ENCODE results near the gene PAIP2B.
"Not testable (repeated sequence)": the region's sequence is repeated elsewhere in the genome, so short reads cannot be mapped to it uniquely, and the experiment has no call there.

PAIP2B gene

DNA sequence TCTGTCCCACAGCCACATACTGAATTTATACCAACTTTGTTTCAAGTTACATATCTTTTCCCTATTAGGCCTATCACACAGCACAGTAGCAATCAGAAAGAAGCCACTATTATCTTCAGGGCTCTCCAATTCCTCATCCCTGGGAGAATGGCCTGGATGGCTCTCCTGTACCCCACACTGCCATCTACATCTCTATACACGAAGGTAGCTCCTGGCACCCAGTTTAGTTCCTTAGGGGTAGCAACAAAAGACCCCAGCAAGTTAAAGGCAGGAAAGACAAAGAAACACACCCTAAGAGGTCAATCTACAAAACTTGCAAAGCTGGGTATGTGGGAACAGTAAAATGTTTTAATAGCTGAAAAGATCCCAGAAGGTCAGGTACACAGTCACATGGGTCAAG lies 39.9 kb downstream of the PAIP2B start:
- H3K27me3 ChIP-seq (replicated peaks; ENCODE audit: insufficient read depth, low read length): no peaks in the 10 kb centered on the region
- H3K4me2 ChIP-seq (ENCODE audit: low read depth, low read length): no peak overlapping the region
- H3K4me3 ChIP-seq (ENCODE audit: low read length): no peak overlapping the region
- no peaks in the 10 kb centered on the region for H3K36me3 ChIP-seq (replicated peaks; ENCODE audit: insufficient read depth, low read length)
- H4K20me1 ChIP-seq (ENCODE audit: insufficient read depth, low read length): no peaks in the 10 kb centered on the region
- no peak overlapping the region for H3K9ac ChIP-seq (ENCODE audit: low read length)
- no peak for DNase-seq
- no peaks in the 10 kb centered on the region for H3K79me2 ChIP-seq (ENCODE audit: low read length)
- H3F3A ChIP-seq (ENCODE audit: insufficient read depth, low read length): no peaks in the 10 kb centered on the region
- H3K27ac ChIP-seq (ENCODE audit: low read length): no peak overlapping the region
- no peaks in the 10 kb centered on the region for H3K4me1 ChIP-seq (ENCODE audit: low read length)
- TF ChIP-seq, protein P1, sequence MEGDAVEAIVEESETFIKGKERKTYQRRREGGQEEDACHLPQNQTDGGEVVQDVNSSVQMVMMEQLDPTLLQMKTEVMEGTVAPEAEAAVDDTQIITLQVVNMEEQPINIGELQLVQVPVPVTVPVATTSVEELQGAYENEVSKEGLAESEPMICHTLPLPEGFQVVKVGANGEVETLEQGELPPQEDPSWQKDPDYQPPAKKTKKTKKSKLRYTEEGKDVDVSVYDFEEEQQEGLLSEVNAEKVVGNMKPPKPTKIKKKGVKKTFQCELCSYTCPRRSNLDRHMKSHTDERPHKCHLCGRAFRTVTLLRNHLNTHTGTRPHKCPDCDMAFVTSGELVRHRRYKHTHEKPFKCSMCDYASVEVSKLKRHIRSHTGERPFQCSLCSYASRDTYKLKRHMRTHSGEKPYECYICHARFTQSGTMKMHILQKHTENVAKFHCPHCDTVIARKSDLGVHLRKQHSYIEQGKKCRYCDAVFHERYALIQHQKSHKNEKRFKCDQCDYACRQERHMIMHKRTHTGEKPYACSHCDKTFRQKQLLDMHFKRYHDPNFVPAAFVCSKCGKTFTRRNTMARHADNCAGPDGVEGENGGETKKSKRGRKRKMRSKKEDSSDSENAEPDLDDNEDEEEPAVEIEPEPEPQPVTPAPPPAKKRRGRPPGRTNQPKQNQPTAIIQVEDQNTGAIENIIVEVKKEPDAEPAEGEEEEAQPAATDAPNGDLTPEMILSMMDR (IDR thresholded peaks at IDR 0.05; ENCODE audit: low read length): no peak
- no peak for TF ChIP-seq EZH2phosphoT487 (IDR thresholded peaks at IDR 0.05; ENCODE audit: low read length)
- TF ChIP-seq EZH2 (optimal IDR thresholded peaks at IDR 0.05; ENCODE audit: low read depth, low read length): no peak
- no peaks in the 10 kb centered on the region for H3K9me2 ChIP-seq (replicated peaks; ENCODE audit: insufficient read depth, low read length)
- H3K9me3 ChIP-seq (replicated peaks; ENCODE audit: insufficient read depth, low read length): no peaks in the 10 kb centered on the region
- no peak overlapping the region for H2AFZ ChIP-seq (ENCODE audit: low read length)

DNA sequence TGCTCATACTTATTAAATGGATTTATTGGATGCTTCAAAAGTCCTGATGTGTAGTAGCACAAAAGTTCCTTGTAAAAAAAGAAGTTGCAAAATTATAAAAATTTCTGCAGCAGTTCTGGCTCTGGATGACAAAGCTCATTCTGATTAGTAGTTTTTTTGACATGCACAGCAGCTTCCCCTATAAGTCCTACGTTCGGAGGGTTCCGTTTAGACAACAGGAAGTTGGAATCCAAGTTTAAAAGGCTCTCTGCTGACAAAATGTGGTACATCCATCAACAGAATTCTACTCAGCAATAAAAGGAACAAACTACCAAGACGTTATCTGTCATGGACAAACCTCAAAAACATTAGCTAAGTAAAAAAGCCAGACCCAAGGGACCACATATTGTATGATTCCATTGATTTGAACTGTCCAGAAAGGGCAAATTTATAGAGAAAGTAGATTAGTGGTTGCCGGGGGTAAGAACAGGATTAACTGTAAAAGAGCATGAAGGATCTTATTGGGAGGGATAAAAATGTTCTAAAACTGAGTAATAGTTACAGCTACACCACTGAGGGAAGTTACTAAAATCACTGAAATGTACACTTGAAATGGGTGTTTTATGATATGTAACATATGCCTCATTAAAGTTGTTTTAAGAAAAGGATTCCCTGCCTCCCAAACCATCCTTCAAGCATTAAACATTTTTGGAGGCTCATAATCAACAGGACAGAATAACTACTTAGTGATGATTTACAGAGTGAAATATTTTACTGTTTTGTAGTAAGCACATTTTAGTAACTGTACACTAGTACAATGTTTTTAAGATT lies 43.4 kb downstream of the PAIP2B start:
- H3K4me2 ChIP-seq (ENCODE audit: low read depth, low read length); H3K79me2 ChIP-seq (ENCODE audit: low read length); H3K4me3 ChIP-seq (ENCODE audit: low read length); H4K20me1 ChIP-seq (ENCODE audit: insufficient read depth, low read length); H3K9ac ChIP-seq (ENCODE audit: low read length); H3K36me3 ChIP-seq (replicated peaks; ENCODE audit: insufficient read depth, low read length); H3K9me3 ChIP-seq (replicated peaks; ENCODE audit: insufficient read depth, low read length); H3K9me2 ChIP-seq (replicated peaks; ENCODE audit: insufficient read depth, low read length); DNase-seq; H3K4me1 ChIP-seq (ENCODE audit: low read length); H2AFZ ChIP-seq (ENCODE audit: low read length); H3F3A ChIP-seq (ENCODE audit: insufficient read depth, low read length); H3K27me3 ChIP-seq (replicated peaks; ENCODE audit: insufficient read depth, low read length); H3K27ac ChIP-seq (ENCODE audit: low read length): not testable (repeated sequence)

DNA sequence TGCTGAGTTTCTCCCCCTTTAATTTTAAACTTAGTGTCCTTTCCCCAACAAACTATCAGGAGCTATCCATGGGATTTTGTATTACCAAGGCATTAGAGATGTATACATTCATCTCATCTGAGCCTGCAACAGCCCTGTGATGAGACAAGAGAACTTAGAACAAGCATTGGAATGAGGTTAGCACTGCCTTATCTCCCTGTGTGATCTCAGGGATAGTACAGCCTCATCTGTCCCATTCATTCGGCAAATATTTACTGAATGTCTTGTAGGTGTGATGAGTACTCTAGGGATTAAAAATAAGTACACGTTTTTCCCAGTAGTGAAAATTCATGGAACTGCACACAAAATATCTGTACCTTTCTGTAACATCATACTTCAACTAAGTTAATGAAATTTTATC lies 45.6 kb downstream of the PAIP2B start:
- TF ChIP-seq EZH2phosphoT487 (IDR thresholded peaks at IDR 0.05; ENCODE audit: low read length): no peak
- no peak for TF ChIP-seq EZH2 (optimal IDR thresholded peaks at IDR 0.05; ENCODE audit: low read depth, low read length)
- TF ChIP-seq, protein P1 (IDR thresholded peaks at IDR 0.05; ENCODE audit: low read length): no peak
- Histone ChIP-seq H3K27me3 (replicated peaks; ENCODE audit: insufficient read depth, low read length) (no peaks in the 10 kb centered on the region), H3K4me3 (ENCODE audit: low read length) (no peak overlapping the region), H3K4me1 (ENCODE audit: low read length) (no peaks in the 10 kb centered on the region), H3K4me2 (ENCODE audit: low read depth, low read length) (no peak overlapping the region), H2AFZ (ENCODE audit: low read length) (no peak overlapping the region), H3K79me2 (ENCODE audit: low read length) (no peaks in the 10 kb centered on the region), H3K27ac (ENCODE audit: low read length) (no peak overlapping the region), H3K9ac (ENCODE audit: low read length) (no peak overlapping the region), H3F3A (ENCODE audit: insufficient read depth, low read length) (no peaks in the 10 kb centered on the region), H4K20me1 (ENCODE audit: insufficient read depth, low read length) (no peaks in the 10 kb centered on the region), H3K9me2 (replicated peaks; ENCODE audit: insufficient read depth, low read length) (no peaks in the 10 kb centered on the region), H3K36me3 (replicated peaks; ENCODE audit: insufficient read depth, low read length) (no peaks in the 10 kb centered on the region), H3K9me3 (replicated peaks; ENCODE audit: insufficient read depth, low read length) (no peaks in the 10 kb centered on the region)
- DNase-seq: no peak

- not testable (repeated sequence) for H3K4me3 ChIP-seq (ENCODE audit: low read length); H3K79me2 ChIP-seq (ENCODE audit: low read length); DNase-seq; H2AFZ ChIP-seq (ENCODE audit: low read length); H3K27me3 ChIP-seq (replicated peaks; ENCODE audit: insufficient read depth, low read length); H3K36me3 ChIP-seq (replicated peaks; ENCODE audit: insufficient read depth, low read length); H3K9me3 ChIP-seq (replicated peaks; ENCODE audit: insufficient read depth, low read length); H3K9me2 ChIP-seq (replicated peaks; ENCODE audit: insufficient read depth, low read length); H4K20me1 ChIP-seq (ENCODE audit: insufficient read depth, low read length); H3K9ac ChIP-seq (ENCODE audit: low read length); H3F3A ChIP-seq (ENCODE audit: insufficient read depth, low read length); H3K27ac ChIP-seq (ENCODE audit: low read length); H3K4me1 ChIP-seq (ENCODE audit: low read length); H3K4me2 ChIP-seq (ENCODE audit: low read depth, low read length)
These were observed 48.1 kb downstream of the PAIP2B start for GRCh38 chr2:71178836-71179235.
